Measurements from ENCODE around the gene CALD1.

Gene CALD1

DNA sequence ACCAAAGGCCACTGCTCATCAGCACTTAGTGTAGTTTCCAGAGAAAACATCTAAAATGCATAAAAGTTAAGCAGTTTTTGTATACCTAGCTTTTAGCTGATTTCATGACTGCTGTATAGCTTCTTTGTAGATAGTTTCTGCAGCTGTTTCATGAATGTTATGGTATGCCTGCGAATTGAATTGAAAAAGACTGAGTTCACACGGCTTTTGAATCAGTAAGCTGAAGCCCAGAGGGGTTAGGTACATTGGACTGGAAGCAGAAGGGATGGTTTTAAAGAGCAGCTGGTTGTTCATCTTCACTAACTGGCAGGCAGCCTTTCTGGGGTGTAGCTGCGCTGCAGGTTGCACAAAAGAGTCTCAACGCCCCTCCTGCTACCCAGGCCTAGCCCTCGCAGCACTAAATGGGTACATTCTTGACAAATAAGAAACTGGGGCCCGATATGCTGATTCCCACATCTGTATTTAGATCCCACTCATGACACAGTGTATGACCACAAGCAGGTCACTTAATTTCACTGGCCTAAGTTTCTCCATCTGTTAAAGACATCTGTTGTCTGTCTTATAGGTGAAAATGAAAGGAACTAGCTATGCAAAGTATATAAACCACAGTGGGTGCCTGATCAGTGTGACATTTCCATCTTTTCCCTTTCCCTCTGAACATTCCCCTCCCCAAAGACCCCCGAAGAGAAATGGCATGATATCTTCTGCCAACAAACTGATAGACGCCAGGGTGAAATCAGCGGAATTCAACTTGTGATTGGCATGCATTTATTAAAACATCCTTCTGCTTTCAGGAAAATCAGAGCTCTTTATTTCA is 120.9 kb downstream of the CALD1 start:
- DNase-seq: no peak

DNA sequence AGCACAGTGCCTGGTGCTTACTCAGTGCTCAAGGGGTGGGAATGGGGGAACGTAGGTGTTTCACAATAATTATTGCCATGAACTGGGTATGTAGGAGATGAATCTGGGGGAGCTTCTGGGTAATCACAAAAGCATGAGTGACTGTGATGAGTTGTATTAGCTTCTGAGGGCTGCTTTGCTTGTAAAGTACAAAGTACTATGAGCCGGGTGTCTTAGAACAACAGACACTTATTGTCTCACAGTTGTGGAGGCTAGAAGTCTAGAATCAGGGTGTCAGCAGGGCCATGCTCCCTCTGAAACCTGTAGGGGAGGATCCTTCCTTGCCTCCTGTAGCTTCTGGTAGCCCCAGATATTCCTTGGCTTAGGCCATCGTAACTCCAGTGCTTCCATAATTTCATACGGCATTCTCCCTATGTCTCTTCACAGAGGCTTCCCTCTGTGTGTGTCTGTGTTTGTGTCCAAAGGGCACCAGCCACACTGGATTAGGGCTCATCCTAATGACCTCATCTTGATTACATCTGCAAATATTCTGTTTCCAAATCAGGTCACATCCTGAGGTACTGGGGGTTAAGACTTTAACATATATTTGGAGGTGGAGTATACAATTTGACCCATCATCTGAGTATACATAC is 122.1 kb downstream of the CALD1 start:
- DNase-seq: no peak

DNA sequence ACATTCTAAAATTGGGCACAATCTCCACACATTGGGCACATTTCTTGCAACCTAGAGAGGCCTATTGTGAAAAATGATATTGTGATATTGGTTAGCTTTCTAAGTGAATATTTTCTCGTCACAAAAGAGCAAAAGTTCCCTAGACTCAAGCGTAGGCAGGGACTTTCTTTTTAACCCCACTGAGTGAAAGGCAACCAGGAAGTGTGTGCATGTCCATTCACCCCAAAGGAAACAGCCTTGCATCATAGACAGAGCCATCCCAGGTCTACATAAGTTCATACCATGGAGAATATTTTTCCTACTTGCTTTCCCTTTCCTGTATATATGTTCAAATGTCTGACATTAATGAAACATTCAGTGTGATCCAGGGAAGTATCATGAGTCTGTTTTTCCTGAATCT is 122.6 kb downstream of the CALD1 start:
- no peak for DNase-seq

DNA sequence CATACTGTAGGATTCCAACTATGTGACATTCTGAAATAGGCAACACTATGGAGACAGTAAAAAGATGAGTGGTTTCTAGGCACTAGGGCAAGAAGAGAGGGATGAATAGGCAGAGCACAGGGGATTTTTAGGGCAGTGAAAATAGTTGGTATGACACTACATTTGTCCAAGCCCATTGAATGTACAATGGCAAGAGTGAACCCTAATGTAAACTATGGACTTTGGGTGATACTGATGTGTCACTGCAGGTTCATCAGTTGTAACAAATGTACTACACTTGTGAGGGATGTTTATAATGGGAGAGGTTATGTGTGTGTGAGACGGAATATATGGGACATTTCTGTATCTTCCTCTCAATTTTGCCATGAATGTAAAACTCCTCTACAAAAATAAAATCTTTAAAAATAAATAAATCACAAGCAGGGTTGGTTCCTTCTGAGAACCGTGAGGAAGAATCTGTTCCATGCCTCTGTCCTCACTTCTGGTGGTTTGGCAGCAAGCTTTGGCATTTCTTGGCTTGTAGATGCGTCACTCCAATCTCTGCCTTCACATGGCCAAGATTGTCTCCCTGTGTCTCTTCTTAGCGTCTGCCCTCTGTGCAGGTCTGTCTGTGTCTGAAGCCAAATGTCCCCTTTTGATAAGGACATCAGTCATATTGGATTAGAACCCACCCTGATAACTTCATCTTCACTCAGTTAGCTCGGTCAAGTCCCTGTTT is 123.8 kb downstream of the CALD1 start:
- no peak for DNase-seq

DNA sequence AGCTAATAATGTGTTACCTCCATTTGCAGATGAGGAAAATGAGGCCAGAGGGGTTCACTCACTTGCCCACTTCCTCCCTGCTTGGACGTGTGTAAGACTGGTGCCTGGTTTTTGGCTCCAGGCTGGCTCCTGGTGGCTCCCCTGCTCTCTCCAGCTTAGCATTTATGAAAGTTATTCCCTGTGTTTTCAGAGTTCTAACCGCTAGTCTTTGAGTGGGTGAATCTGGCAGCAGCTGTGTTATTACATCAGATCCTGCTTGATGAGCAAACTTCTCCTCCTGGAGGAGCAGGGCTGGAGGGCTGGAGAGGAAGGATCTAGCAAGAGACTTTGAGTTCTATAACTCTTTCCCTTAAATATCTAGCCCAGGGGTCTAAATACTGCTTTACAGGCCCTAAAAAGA is 125.9 kb downstream of the CALD1 start:
- no peak for DNase-seq

DNA sequence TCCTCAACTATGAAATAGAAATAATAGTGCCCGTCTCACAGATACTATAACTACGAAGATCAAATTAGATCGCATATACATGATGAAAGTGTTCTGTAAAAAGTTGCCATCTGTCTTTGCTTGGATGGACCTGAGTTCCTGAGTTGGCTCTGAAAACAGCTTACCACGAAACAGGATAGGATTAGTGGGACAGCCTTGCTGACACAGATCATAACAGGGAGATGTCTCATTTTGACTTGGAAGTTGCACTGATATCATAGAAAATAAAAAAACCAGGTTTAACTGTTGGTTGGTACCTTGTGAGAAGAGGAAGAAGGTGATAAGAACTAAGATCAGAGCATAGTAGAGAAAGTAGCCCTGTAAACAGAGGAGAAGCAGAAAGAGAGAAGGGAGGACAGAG is 127.6 kb downstream of the CALD1 start:
- DNase-seq: no peak

DNA sequence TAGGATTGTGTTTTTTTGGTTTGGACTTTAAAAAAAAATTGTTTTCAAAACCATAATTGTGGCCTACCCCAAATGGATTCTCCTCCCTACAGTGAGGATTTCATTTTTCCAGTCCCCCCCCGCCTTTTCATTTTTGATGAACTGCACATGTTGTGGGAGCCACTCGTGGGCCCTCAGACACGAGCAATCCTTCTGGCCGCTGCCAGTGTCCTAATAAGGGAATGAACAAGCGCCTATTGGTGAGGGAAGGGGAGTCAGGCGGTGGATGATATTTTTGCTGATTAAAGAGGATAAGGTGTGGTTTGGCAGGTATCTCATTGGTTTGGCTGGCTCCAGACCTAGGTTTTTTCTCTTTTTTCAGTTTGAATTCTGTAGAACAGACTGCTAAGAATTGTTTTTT is 128.2 kb downstream of the CALD1 start:
- DNase-seq: no peak

DNA sequence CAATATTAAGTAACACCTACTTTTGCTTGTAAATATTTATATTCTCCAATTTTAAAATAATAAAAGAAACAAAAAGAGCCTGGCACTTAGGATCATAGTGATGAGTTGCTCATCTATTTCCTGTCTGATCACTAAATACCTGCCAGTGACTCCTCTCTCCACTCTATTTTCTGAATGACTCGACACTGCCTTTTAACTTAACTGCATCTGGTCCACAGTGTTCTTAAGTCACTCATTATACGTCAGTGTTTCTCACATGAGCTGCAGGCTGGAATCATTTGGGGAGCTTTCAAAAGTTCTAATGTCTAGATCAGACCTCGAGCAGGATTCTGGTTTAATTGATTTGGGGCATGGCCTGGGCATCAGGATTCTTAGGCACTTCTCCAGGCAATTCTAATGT is 128.9 kb downstream of the CALD1 start:
- no peak for DNase-seq

DNA sequence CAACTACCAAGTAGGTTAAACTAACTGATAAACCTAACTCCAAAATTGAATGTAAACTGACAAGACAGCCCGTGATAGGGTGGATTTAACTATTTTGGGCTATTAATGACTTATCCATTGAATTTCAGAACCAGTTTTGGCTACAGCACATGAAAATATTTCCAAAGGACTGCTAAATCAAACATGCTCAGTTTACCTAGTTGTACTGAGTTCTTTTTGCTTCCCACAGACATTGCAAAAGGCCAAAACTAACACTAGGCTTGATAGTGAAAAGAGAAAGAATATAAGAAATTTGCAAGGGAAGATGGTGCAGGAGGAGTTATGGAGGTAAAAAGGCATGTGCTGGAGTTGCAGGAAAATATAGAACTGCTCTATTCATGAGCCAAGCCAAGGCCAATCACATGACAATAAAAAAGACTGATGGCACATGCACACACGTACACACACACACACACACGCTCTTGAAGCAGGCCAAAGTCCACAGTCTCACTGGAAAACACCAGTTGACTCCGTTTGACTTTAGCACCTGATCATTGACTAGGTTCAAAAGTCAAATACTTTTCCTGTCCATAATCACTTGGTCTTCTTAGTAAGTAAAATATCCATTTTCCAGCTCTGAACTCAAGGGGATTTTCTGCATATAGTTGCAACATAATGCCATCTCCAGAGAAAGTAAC is 130.9 kb downstream of the CALD1 start:
- no peak for DNase-seq

DNA sequence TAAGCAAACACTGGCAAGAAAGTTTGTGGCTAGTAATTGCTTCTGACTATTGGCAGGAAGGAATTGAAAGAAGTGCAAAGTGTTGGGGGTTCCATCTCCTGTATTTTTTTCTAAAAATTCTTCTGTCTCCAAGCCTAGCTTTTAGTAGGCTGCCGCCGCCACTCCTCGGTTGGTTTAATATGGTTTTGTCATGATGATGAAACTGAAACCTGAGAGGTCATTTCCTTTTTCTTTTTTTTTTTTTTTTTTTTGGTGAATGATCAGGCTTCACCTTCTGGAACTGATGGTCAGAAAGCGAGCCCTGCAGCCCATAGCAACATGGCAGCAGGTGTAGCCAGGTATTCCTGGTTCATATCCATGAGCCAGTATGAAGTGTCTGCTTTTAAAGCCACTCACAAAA is 131.5 kb downstream of the CALD1 start:
- no peak for DNase-seq

DNA sequence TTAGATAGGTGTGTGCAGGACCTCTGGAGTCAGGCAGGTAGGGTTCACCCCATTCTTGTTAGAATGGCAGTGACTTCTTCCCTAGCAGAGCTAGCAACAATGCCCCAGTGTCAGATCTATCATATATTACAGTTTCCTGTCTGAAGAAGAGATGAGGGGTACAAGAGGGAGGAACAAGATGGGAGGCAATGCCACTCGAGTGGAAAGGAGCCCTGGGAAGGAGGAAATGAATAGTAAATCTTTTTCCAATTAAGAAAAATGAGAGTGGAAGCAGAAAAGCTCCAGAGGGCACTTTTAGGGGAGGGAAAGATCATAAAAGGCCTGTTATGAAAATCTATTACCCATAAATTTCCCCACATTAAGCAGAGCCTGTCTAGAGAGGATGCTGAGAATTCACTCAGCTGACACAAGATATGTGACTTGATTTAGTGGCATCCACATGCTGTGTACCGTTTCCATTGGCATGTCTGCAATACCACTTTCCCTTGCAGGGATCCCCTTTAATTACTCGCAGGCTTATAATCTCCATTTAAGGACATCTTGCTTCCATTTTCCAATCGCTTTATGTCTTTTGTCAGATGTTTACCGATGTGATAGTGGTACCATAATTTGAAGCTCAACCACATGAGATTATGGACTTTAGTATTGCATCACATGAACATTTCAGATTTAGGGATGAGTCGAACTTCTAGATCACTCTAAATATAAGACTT is 136.9 kb downstream of the CALD1 start:
- no peak for DNase-seq

DNA sequence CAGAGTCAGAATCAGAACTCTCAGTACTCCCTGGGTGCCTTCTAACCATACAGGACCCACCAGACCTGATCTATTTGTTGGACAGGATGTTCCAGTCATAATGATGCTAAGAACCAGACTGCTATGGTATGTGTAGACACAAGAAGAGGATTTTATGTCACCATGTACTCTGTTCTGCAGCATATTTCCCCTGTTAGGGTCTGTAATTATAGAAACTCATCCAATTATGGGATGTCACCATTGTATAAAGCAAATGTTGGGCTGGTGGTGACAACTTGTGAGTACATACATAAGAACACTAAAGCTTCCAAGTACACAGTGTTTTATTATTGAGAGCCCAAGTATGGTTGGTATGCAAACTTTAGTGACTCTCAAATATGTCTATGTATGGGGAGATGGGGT is 139.8 kb downstream of the CALD1 start:
- no peak for DNase-seq

DNA sequence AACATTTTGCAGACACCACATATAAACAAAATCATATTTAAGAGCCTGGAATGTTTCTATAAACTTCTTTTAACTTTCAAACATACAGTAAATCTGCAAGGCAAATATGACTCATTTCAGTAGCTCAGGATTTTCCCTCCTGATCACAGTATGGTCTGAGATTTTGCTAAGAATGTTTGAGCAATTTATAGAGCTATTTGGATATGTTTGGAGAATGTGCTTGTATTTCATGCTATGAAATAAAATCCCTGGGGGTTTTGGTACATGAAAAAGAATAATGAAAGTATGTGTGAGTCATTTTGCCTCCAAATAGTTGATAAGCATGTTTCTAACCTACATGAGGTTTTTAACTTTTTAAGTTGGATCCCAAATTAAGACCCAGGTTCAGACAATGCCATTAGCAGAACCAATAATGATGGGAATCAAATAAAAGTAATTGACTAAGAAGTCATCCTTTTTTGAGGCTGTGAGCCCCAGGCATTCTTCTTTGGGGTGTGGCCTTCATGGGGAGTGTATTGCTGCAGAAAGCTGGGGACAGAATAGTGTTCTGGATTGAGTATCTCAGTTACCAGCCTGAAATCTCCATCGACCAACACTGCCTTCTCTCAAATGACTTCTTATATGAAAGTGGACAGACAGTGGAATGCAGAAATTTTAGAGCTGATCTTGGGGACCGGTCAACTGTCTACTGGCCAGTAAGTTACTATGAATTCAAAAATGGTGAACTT is 140.8 kb downstream of the CALD1 start:
- DNase-seq: no peak

DNA sequence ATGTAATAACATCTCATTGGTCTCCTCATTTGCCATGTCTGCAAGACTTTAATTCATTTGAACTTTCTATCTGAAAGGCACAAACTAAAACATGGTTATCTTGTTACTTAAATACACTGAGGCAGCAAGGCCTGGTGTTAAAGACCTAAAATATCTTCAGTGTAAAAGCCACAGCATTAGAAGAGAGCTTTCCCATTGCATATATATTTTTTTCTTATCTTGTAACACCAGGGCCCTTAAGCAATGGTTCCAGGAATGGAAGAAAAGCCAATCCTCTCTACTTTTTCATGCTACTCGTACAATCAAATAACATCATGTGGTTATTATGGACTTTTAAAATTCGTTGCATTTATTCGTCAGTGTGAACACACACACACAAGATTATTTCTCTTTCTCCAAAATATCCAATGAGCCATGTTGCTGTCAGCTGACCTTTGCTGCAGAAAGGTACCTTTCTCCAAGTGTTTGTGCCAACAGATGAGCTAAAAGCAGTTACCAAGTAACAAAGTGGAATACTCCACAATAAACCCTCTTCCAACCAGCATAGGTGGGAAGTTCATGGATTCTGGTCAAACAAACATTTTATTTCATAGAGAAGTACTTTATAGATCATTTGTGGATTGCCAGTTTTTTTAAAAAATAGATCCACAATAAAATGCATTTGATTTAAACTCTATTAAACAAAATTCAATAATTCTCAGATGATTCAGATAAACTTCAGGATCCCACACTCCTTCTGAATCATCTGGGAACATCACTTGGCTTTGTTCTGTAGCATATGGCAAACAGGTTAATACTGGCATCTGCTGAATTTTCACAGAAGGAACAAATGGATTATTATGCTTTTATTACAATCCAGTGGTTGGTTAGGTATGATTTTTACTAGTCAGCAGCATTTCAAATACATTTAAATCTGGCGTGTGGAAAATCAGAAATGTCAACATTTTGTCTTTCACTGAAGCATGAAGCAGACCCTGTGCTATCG is 143.6 kb downstream of the CALD1 start:
- DNase-seq: no peak

DNA sequence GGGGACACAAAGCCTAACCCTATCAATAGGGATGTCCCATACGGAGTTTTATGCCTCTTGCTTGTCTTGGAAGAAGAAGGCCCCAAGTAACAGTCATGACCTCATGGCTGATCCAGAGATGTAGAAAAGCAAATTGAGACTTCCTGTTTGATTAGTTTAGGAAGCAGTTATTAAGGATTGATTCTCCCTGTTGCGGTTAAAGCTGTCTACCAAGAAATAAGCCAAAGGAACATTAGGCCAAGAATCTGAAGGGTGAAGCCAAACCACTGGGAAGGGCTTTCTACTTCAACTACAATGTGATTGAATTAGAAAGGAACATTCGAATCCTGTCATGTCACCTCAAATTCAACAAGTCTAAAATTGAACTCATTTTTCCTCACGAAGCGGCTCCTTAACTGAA is 146.3 kb downstream of the CALD1 start:
- DNase-seq: no peak

DNA sequence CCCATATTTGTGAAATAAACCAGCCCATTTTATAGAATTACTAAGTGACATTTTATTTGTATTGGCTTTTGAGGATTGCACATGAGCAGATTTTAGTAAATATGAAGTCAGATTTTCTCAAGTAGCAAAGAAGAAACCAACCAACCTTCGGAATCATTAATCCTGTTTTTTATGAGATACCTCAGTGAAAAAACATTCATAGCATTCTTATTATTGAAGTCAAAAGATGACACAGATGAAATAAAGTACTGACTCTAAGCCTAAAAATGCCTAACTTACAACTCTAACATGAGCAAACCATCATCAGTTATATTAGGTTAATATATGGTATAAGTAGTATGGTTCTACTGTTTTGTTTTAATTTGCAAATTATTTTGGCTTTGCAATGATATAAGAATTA is 147.0 kb downstream of the CALD1 start:
- DNase-seq: no peak

DNA sequence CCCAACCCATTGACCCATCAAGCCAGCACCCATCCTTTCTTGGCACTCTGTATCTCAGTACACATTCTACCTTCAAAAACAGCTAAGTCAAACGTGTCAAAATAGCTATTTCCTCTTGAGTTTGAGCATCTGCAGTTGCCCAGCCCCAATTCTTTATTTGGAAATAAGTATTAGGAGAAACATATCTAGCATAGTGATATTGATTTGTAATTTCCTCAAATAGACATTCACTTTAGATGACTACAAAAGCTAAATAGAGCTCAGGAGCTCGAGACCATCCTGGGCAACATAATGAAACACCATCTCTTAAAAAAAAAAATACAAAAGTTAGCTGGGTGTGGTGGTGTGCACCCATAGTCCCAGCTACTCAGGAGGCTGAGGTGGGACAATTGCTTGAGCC is 147.6 kb downstream of the CALD1 start:
- DNase-seq: no peak

DNA sequence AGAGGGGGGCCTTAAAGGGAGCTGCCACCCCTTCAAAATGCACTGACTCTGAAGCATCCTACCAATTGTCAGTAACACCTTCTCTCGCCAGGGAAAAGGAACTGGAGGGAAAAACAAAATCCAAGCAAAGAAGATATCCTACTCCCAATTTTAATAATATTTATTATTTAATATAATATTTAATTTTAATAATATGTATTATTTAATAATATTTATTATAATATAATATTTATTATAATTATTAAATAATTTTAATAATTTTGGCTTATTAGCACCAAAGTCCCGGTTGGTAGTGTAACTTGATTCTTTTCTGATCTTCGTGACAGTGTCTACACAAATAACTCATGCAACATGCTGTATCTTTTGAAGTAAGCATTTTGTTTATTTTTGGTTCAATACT is 148.3 kb downstream of the CALD1 start:
- no peak for DNase-seq

DNA sequence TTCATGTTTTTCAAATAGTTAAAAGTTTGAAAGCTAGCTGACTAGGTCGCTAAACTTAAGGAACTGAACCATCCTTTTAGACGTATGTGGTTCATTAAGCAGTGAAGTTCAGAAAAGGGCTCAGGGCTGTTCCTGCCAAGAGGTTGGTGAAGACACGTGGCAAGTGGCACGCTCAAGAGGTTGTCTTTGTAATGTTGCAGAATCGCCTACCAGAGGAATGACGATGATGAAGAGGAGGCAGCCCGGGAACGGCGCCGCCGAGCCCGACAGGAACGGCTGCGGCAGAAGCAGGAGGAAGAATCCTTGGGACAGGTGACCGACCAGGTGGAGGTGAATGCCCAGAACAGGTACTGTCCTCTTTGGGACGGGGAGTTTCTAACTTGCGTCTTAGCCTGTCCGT is 149.1 kb downstream of the CALD1 start:
- no peak for DNase-seq

DNA sequence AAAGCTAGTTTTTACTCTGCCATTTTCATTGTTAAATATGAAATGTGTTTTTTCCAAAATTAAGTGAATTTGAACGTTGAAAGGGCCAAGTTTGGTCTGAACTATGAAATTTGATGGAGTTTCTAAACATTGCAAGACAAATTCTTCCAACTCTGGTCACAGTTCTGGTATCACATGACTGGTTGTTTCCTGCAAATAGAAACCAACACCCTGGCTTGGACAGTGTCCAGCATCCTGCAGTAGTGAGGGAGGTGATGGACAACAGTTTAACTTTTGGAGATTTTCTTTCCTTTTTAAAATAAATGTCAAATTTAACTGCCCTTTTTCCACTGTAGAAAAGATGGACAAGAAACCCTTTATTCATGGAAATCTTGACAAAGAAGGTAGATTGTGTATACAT is 152.1 kb downstream of the CALD1 start:
- DNase-seq: no peak
